ENCODE results near the gene UBE3B.

Gene UBE3B

DNA sequence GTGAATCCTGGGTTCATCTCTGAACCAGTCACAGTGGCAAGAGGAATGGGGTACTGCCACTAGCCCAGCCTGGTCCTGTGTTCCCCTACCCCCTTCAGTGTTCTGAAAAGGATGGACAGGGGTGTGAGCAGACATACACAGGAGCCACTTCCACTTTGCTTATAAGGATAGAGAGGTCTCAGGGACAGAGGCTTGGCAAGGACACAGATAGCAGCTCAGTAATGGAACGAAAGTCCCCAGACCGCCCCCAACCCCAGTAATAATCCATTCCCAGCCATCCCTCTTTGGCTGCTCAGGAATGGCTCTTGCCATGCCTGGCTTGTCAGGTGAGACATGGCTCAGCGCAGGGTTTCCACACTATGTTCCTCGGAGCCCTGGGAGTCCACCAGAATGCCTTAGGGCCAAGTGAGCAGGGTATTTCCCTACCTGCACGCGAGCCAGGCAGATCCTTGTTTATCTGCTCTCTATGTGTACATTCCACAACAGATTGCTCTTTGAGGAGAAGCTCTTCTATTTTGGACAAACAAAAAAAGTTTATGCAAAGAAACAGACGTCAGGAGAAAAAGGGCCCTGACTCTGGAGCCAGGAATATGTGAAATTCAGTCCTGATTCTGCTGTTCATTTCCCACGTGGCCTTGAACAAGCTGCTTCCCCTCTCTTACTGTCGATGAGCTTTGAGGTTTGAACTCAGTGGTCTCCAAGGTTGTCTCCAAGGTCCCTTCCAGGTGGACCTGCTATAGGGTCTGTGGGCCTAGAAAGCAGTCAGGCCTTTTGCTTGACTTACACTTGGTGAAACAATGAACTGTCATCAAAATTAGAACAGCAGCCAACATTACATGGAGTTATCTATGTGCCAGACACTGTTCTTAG lies 10.0 kb downstream of the UBE3B start:
- no peak overlapping the region for H3K4me3 ChIP-seq (ENCODE audit: low read depth, low read length)
- TF ChIP-seq MYC (IDR thresholded peaks at IDR 0.05; ENCODE audit: low read depth, low read length), result no peak
- TF ChIP-seq, protein P1, sequence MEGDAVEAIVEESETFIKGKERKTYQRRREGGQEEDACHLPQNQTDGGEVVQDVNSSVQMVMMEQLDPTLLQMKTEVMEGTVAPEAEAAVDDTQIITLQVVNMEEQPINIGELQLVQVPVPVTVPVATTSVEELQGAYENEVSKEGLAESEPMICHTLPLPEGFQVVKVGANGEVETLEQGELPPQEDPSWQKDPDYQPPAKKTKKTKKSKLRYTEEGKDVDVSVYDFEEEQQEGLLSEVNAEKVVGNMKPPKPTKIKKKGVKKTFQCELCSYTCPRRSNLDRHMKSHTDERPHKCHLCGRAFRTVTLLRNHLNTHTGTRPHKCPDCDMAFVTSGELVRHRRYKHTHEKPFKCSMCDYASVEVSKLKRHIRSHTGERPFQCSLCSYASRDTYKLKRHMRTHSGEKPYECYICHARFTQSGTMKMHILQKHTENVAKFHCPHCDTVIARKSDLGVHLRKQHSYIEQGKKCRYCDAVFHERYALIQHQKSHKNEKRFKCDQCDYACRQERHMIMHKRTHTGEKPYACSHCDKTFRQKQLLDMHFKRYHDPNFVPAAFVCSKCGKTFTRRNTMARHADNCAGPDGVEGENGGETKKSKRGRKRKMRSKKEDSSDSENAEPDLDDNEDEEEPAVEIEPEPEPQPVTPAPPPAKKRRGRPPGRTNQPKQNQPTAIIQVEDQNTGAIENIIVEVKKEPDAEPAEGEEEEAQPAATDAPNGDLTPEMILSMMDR (IDR thresholded peaks at IDR 0.05; ENCODE audit: low read depth, low read length), result no peak
- TF ChIP-seq, protein P2, sequence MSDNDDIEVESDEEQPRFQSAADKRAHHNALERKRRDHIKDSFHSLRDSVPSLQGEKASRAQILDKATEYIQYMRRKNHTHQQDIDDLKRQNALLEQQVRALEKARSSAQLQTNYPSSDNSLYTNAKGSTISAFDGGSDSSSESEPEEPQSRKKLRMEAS (IDR thresholded peaks at IDR 0.05; ENCODE audit: low read depth, low read length), result no peak
- TF ChIP-seq POLR2A (IDR thresholded peaks at IDR 0.05; ENCODE audit: extremely low read depth, insufficient read length), result no peak
- DNase-seq (ENCODE audit: low read depth), result no peak

DNA sequence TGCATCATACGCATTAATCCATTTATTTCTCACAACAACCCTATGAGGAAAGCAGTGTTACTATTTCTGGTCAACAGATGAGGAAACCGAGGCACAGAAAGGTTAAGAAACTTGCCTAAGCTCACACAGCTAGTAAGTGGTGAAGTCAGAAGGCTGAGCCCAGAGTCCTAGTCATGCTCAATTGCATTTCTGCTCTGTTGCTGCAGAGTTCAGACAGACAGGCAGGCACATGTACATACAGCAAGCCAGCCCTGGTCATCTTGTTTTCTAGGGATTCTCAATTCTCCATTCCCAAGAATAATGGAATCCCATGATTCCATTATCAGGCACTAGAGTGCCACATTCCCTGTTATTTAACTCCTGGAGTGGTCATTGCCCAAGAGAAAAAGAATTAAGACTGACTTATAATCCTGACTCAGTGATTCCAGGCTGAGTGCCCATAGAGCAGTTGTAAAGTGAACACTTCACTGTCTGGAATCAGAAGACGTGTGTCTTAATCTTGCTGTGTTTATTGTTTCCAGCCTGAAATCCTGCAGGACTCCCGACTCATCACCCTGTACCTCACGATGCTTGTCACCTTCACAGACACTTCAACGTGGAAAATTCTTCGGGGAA lies 10.7 kb downstream of the UBE3B start:
- no peak for DNase-seq (ENCODE audit: low read depth)
- H3K4me3 ChIP-seq (ENCODE audit: low read depth, low read length), result no peak overlapping the region
- TF ChIP-seq, protein P2 (IDR thresholded peaks at IDR 0.05; ENCODE audit: low read depth, low read length), result no peak

DNA sequence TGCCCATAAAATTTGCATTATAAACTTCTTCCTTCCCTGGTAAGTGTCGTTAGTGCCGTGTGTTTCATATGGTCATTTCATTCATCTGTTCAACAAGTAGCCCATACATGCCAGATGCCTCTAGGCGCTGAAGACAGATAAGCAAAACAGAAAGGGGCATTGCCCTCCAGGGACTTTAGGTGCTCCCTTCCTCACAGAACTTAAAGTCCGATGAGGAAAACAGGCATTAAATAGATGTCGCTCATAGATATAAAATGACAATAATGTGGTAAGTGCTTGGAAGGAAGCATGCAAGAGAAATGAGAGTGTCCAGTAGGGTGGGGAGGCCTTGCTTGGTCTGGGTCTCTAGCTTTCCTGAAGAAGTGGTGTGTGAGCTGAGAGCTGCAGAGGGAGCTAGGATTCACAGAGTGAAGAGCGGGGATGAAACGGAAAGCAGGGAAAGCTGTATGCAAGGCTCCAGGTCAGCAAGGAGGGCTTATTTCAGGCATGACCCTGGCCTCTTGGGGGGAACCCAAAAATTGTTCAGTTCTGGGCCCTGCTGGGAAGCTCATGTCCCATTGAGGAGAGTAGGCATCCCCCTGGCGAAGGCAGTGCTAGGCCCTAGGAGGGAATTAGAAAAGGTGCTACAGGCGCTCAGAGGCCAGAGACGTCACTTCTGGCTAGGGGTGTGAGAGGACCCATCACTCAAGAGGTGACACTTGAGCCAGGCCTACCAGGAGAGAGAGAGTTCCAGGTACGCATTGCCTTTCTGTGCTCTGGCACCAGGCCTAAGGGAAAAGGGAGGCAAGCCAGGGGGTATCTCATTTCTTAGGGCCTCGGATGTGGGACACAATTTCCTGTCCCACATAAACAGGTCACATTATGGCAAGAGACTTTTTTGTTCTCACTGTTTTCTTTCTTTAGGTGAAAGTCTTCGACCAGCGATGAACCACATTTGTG lies 11.9 kb downstream of the UBE3B start:
- no peak for TF ChIP-seq POLR2A (IDR thresholded peaks at IDR 0.05; ENCODE audit: extremely low read depth, insufficient read length)
- TF ChIP-seq, protein P2 (IDR thresholded peaks at IDR 0.05; ENCODE audit: low read depth, low read length), result no peak
- no peak for TF ChIP-seq MYC (IDR thresholded peaks at IDR 0.05; ENCODE audit: low read depth, low read length)
- TF ChIP-seq, protein P1 (IDR thresholded peaks at IDR 0.05; ENCODE audit: low read depth, low read length), result no peak
- DNase-seq (ENCODE audit: low read depth), result no peak
- H3K4me3 ChIP-seq (ENCODE audit: low read depth, low read length), result no peak overlapping the region

DNA sequence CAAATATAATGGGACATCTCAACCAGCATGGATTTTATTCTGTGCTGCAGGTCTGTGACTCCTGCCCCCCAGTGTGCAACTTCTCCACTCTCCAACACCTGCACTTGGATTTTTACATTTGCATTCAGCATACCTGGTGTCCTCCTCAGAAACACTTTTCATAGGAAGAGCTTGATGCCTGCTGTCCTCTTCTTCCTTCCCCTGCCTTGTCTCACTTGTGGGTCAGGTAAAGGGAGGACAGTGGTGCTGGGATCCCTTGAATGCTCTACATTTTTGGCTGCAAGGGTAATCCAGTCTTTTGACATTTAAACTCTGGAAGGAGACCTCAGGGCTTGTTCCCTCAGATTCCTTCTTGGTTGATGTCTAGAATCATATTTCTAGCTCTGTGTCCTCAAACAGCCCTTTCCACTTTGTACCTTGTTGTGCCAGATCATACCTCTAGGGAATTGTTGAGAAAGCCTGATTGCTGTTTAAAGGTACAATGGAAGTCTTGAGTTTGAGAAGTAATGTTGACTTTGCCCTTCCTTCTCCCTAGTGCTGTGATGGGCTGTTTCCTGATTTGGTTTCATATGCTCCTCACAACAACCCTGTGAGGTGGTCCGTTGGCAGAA lies 12.6 kb downstream of the UBE3B start:
- TF ChIP-seq POLR2A (IDR thresholded peaks at IDR 0.05; ENCODE audit: extremely low read depth, insufficient read length), result no peak
- TF ChIP-seq, protein P1 (IDR thresholded peaks at IDR 0.05; ENCODE audit: low read depth, low read length), result no peak
- no peak for TF ChIP-seq MYC (IDR thresholded peaks at IDR 0.05; ENCODE audit: low read depth, low read length)
- TF ChIP-seq, protein P2 (IDR thresholded peaks at IDR 0.05; ENCODE audit: low read depth, low read length), result no peak
- no peak overlapping the region for H3K4me3 ChIP-seq (ENCODE audit: low read depth, low read length)
- DNase-seq (ENCODE audit: low read depth), result no peak

DNA sequence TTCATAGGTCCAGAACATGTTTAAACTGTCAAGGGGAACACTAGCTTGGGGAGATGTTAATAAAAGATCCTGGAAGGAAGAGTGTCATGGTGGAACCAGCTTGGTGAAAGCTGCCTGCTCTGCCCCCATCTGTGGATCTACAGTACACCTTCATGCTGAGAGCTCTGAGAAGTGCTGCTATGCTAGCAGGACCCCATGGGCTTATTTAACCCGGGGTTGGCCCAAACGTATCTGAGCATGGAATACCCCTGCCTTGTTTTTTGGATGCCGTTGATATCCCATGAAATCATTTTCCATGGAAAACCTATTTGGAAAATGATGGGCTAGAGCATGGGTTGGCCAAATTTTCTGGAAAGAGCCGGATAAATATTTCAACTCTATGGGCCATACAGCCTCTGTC lies 14.2 kb downstream of the UBE3B start:
- TF ChIP-seq, protein P1 (IDR thresholded peaks at IDR 0.05; ENCODE audit: low read depth, low read length), result no peak
- no peak for DNase-seq (ENCODE audit: low read depth)

More for the DNA sequence above, 14.2 kb downstream of the UBE3B start:
- no peak overlapping the region for H3K4me3 ChIP-seq (ENCODE audit: low read depth, low read length)

All from NB4 (cell line).